ENCODE measurements around the gene XRRA1. TPM values are rescaled to one million over a fixed set of nuclear protein-coding genes. Genes with fewer than 3 reads are reported as not detected.

Gene XRRA1
- total and polyA plus RNA-seq, 2 of the 13 experiments (the other 11 are each of a cell fraction or from before 2014, with no cell fraction given) = 7.6 to 10.5 TPM

DNA sequence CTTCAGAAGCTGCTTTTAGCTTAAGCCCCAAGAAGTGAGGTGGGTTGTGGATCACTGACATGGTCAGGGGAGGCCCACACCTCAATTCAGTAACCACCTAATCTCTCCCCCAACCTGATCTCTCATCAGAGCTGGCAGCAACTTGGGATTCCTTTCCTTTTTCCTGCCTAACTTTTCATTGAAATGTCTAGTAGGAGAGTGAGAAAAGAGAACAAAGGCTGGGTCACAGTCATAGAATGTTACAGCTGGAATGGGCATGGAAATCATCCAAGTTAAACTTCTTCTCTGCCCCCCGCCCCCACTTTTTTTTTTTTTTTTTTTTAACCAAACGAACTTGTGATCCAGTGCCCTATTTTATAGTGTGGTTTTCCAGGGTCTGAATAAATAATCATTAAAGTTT, 108.4 kb downstream of the XRRA1 start:
- Histone ChIP-seq H3K36me3 (replicated peaks in 1 of 2; ENCODE audit: control insufficient read depth in 1 of 2, insufficient read depth in 2 of 2, low read length in 2 of 2) (peaks cover 9 to 73% of the 10 kb centered on the region in 2 experiments), H4K20me1 (ENCODE audit: insufficient read depth, low read length) (no peaks in the 10 kb centered on the region), H3K4me2 (ENCODE audit: low read depth, low read length) (no peak overlapping the region), H3K79me2 (ENCODE audit: insufficient read depth, low read length) (no peaks in the 10 kb centered on the region), H3K9ac (ENCODE audit: insufficient read depth, low read depth, low read length) (no peak overlapping the region), H2AFZ (ENCODE audit: low read length) (no peak overlapping the region), H3K4me3 (replicated peaks in 1 of 3; ENCODE audit: insufficient read depth in 1 of 3, low read depth in 2 of 3, low read length in 3 of 3) (no peak overlapping the region), H3K9me3 (ENCODE audit: low read length) (no peaks in the 10 kb centered on the region), H3K27ac (ENCODE audit: extremely low read length, insufficient read depth, low read length) (no peak overlapping the region), H3K4me1 (ENCODE audit: insufficient read depth, low read length) (peaks cover 14% of the 10 kb centered on the region), H3K27me3 (ENCODE audit: control insufficient read depth in 1 of 2, insufficient read depth in 2 of 2, low read length in 2 of 2) (no peaks in the 10 kb centered on the region)
- BruUV-seq (replicated peaks) = no TSS peak
- no peak for DNase-seq (ENCODE audit: low spot score)
- FAIRE-seq = no peak
- CTCF ChIA-PET (ENCODE audit: low intra/inter-chr PET ratio, low total read pairs) = no interaction called here
- TF ChIP-seq ZNF367 (CRISPR knock-in tag; IDR thresholded peaks at IDR 0.05; ENCODE audit: borderline replicate concordance) (no peak), RBM22 (optimal IDR thresholded peaks at IDR 0.05; ENCODE audit: low read length) (peak; percentile 36), ZNF382 (CRISPR knock-in tag; IDR thresholded peaks at IDR 0.05; ENCODE audit: borderline replicate concordance) (no peak)
- POLR2A ChIA-PET = interaction anchor here (0.7 kb wide), 1 partner anchor 503 kb away, joined by 3 read pairs; no protein-coding TSS in a partner anchor
- whole genome bisulfite sequencing (ENCODE audit: low lambda C conversion rate) = 94% methylated on average over 2 of the region's 2 CpGs
- in situ Hi-C loops (cut with HindIII; ENCODE audit: extremely low pct_ligation_motif_present, low pct_unique_long_range_greater_than_20kb) = no loop called here
- ATAC-seq = no peak
- intact Hi-C loops (cut with micrococcal nuclease; ENCODE audit: unreplicated experiment) = no loop called here

DNA sequence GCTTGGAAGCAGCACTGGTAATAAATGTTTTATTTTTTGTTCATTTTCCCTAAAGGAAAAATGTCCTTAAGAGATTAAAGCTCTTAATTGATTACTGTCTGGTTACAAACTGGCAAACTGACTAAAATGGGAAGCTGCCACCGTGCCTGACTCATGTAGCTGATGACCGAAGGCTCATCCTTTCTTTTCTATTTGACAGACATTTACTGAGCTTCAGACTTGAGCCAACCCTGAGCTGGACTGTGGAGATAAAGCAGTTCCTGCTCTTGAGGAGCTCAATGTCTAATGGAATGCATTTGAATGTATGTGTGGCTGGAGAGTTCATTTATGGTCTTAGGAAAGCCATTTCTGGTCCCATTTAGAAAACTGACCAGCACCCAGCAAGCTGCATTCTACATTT, 108.9 kb downstream of the XRRA1 start:
- no peak overlapping the region for H3K9ac ChIP-seq (ENCODE audit: insufficient read depth, low read depth, low read length)
- ATAC-seq = no peak
- in situ Hi-C loops (cut with HindIII; ENCODE audit: extremely low pct_ligation_motif_present, low pct_unique_long_range_greater_than_20kb) (no loop called here), intact Hi-C loops (cut with micrococcal nuclease; ENCODE audit: unreplicated experiment) (no loop called here)
- no peaks in the 10 kb centered on the region for H3K27me3 ChIP-seq (ENCODE audit: control insufficient read depth in 1 of 2, insufficient read depth in 2 of 2, low read length in 2 of 2)
- H3K4me1 ChIP-seq (ENCODE audit: insufficient read depth, low read length) = peaks cover 14% of the 10 kb centered on the region
- peaks cover 12 to 73% of the 10 kb centered on the region in 2 experiments for H3K36me3 ChIP-seq (replicated peaks in 1 of 2; ENCODE audit: control insufficient read depth in 1 of 2, insufficient read depth in 2 of 2, low read length in 2 of 2)
- H2AFZ ChIP-seq (ENCODE audit: low read length) = no peak overlapping the region
- CTCF ChIA-PET (ENCODE audit: low intra/inter-chr PET ratio, low total read pairs) = no interaction called here
- BruUV-seq (replicated peaks) = no TSS peak
- H4K20me1 ChIP-seq (ENCODE audit: insufficient read depth, low read length) = no peaks in the 10 kb centered on the region
- no peak overlapping the region for H3K4me2 ChIP-seq (ENCODE audit: low read depth, low read length)
- 96% methylated on average over 2 of the region's 2 CpGs for WGBS (ENCODE audit: low lambda C conversion rate)
- H3K79me2 ChIP-seq (ENCODE audit: insufficient read depth, low read length) = no peaks in the 10 kb centered on the region
- FAIRE-seq = no peak
- no peaks in the 10 kb centered on the region for H3K9me3 ChIP-seq (ENCODE audit: low read length)
- H3K4me3 ChIP-seq (replicated peaks in 1 of 3; ENCODE audit: insufficient read depth in 1 of 3, low read depth in 2 of 3, low read length in 3 of 3) = no peak overlapping the region
- POLR2A ChIA-PET = interaction anchor here (0.7 kb wide), 1 partner anchor 503 kb away, joined by 3 read pairs; no protein-coding TSS in a partner anchor
- no peak for DNase-seq (ENCODE audit: low spot score)
- H3K27ac ChIP-seq (ENCODE audit: extremely low read length, insufficient read depth, low read length) = no peak overlapping the region
- TF ChIP-seq SIX4 (CRISPR knock-in tag; IDR thresholded peaks at IDR 0.05) (no peak), EHMT2 (IDR thresholded peaks at IDR 0.05; ENCODE audit: borderline replicate concordance, low read depth, low read length) (no peak), ZNF333 (CRISPR knock-in tag; IDR thresholded peaks at IDR 0.05; ENCODE audit: borderline replicate concordance) (no peak), ZNF569 (CRISPR knock-in tag; IDR thresholded peaks at IDR 0.05; ENCODE audit: borderline replicate concordance) (no peak), ZSCAN12 (CRISPR knock-in tag; IDR thresholded peaks at IDR 0.05) (no peak), HNRNPK (IDR thresholded peaks at IDR 0.05; ENCODE audit: low read depth, low read length, poor library complexity, severe bottlenecking) (no peak), ZNF296 (CRISPR knock-in tag; conservative IDR thresholded peaks at IDR 0.05) (no peak), SAFB2 (CRISPR knock-in tag; IDR thresholded peaks at IDR 0.05; ENCODE audit: borderline replicate concordance, low read depth) (no peak)
- TF ChIP-seq, protein P1, sequence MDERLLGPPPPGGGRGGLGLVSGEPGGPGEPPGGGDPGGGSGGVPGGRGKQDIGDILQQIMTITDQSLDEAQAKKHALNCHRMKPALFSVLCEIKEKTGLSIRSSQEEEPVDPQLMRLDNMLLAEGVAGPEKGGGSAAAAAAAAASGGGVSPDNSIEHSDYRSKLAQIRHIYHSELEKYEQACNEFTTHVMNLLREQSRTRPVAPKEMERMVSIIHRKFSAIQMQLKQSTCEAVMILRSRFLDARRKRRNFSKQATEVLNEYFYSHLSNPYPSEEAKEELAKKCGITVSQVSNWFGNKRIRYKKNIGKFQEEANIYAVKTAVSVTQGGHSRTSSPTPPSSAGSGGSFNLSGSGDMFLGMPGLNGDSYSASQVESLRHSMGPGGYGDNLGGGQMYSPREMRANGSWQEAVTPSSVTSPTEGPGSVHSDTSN (CRISPR knock-in tag; IDR thresholded peaks at IDR 0.05) = no peak
- TF ChIP-seq, protein P2, sequence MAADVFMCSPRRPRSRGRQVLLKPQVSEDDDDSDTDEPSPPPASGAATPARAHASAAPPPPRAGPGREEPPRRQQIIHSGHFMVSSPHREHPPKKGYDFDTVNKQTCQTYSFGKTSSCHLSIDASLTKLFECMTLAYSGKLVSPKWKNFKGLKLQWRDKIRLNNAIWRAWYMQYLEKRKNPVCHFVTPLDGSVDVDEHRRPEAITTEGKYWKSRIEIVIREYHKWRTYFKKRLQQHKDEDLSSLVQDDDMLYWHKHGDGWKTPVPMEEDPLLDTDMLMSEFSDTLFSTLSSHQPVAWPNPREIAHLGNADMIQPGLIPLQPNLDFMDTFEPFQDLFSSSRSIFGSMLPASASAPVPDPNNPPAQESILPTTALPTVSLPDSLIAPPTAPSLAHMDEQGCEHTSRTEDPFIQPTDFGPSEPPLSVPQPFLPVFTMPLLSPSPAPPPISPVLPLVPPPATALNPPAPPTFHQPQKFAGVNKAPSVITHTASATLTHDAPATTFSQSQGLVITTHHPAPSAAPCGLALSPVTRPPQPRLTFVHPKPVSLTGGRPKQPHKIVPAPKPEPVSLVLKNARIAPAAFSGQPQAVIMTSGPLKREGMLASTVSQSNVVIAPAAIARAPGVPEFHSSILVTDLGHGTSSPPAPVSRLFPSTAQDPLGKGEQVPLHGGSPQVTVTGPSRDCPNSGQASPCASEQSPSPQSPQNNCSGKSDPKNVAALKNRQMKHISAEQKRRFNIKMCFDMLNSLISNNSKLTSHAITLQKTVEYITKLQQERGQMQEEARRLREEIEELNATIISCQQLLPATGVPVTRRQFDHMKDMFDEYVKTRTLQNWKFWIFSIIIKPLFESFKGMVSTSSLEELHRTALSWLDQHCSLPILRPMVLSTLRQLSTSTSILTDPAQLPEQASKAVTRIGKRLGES (CRISPR knock-in tag; IDR thresholded peaks at IDR 0.05; ENCODE audit: borderline replicate concordance) = no peak
- TF ChIP-seq, protein P3, sequence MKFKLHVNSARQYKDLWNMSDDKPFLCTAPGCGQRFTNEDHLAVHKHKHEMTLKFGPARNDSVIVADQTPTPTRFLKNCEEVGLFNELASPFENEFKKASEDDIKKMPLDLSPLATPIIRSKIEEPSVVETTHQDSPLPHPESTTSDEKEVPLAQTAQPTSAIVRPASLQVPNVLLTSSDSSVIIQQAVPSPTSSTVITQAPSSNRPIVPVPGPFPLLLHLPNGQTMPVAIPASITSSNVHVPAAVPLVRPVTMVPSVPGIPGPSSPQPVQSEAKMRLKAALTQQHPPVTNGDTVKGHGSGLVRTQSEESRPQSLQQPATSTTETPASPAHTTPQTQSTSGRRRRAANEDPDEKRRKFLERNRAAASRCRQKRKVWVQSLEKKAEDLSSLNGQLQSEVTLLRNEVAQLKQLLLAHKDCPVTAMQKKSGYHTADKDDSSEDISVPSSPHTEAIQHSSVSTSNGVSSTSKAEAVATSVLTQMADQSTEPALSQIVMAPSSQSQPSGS (CRISPR knock-in tag; IDR thresholded peaks at IDR 0.05) = no peak
